Urothelium cell line (cell line): ENCODE measurements around the gene AKR1A1.
"Not testable (repeated sequence)": the region's sequence is repeated elsewhere in the genome, so short reads cannot be mapped to it uniquely, and the experiment has no call there.

Experiments used
- DNase-seq: peaks from one replicate; pipeline ENCODE4 v3.0.0; 2011; ENCODE audit warnings: low spot score, mixed read lengths
- FAIRE-seq: peaks from 2 replicates; lab custom pipeline; 2011; peaks lifted over from hg19 to GRCh38; lab: Jason Lieb, UNC

The AKR1A1 gene

DNA sequence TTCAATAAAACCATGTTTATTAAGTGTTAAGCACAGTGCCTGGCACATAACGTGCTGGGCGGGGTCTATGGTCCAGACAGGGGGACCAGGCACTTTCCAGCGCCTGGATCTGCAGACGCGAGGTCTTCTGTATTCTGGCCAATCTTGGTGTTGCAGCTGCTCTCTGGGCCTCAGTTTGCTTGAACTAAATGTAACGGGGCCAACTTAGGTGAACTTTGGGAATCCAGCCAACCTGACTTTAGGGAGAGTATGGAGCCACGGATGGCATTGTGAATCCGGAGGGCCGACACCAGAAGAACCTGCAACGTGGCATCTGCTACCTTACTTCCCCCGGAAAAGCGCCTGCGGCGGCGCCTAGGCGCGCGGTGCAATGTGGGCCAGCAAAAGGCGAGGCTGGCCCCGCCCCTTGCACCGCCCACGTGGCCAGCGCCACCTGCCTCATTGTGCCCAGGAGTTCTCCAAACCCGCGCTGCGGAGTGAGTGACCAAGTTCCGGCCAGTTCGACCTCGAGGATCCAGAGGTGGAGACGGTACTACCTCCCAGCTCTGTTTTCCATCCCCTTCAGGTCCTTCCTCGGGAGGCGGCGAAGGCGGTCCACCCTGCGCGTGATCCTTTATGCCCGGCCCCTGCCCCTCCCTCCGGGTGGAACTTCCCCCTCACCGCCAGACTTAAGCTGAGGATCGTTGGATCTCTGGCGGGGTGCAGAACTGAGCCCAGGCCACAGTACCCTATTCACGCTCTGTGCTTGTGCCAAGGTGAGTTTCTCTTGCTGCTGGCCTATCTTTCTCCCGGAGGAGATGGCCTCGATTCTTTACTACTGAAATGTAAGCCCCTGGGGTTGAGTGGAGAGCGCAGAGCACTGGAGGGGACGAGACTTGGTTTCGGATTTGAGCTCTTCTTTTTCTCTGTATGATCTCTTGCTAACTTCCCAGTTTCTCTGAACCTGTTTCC, at the start of gene AKR1A1:
Gene AKR1A1, plus strand, starts transcription at position 426 of the 951 bp plus-strand sequence. CDS start 10,969 bp downstream, outside the sequence.
- peak; percentile 85 for FAIRE-seq
- peak; percentile 97 for DNase-seq

DNA sequence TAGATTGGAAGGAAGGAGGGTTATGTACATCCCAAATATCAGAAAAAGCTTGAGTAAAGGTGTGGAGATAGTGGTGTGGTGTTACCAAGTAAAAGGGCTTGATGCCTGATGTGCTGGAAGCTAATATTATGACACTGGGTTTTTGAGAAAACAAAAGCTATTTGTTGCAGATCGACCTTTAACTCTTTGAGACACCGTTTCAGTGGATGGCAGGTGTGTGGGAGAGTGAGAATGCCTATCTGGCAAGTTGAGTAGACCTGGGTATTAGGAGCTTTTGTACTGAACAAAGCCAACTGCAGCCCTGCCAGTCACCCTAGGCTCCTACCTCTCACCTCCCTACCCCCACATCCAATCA, 49.1 kb upstream of the AKR1A1 start:
- DNase-seq = no peak
- FAIRE-seq = no peak

DNA sequence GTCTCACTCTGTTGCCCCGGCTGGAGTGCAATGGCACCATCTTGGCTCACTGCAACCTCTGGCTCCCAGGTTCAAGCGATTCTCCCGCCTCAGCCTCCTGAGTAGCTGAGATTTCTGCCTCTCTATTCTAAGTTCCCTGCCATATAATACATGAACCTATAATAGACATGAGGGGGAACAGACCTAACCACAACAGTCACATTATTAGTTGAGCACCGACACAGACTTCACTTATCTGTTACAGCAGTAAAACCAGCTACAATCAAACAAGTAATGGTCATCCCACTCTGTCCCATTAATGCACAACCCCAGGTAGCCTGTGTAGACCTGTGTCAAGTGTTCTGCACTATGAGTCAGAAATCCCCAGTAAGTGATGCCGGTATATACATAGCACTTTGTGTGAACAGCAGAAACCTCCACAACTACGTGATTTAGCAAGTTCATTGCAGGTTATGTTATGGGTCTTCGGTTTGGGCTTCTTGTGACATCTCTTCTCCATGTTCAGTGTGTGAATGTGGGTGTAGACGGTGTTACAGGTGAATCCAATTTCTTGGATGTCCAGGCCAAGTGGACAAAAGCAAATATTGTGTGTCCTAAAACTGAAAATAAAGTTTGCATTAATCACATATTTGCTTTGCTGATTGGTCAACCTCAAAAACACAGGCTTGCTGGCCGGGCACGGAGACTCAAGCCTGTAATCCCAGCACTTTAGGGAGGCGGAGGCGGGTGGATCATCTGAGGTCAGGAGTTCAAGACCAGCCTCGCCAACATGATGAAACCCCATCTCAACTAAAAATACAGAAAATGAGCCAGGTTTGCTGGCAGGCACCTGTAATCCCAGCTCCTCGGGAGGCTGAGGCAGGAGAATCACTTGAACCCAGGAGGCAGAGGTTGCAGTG, 46.9 kb upstream of the AKR1A1 start:
- no peak for DNase-seq
- FAIRE-seq = no peak

GRCh38 chr1:45507195-45507594, 43.4 kb upstream of the AKR1A1 start:
- DNase-seq (no peak), FAIRE-seq (peak; percentile 9)

GRCh38 chr1:45507893-45508292, 42.7 kb upstream of the AKR1A1 start:
- no peak for DNase-seq
- FAIRE-seq = peak; percentile 40

DNA sequence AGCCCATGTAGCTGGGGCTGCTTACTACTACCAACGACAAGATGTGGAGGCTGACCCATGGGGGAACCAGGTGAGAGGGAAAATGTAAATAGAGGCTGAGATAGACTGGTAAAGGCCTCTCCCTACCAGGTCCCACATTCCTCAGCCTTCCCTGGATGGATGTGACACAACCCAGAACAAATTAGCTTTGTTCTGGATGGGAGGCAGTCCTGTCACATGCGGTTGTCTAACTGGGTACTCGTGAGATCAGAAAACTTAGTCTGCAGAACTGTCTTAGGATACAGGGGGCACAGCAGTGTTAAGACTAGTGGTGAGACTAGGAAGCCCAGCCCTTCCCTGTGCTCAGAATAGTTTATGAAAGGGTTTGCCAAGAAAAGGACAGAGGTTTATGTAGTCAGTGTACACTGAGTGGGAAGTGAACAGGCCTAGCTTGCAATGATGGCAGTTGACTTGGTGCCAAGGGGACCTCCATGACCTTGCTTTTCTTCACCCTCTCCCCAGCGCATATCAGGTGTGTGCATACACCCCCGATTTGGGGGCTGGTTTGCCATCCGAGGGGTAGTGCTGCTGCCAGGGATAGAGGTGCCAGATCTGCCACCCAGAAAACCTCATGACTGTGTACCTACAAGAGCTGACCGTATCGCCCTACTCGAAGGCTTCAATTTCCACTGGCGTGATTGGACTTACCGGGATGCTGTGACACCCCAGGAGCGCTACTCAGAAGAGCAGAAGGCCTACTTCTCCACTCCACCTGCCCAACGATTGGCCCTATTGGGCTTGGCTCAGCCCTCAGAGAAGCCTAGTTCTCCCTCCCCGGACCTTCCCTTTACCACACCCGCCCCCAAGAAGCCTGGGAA, 42.1 kb upstream of the AKR1A1 start:
- DNase-seq = no peak
- FAIRE-seq = peak; percentile 65

- FAIRE-seq (no peak), DNase-seq (no peak)
These were observed 40.3 kb upstream of the AKR1A1 start for GRCh38 chr1:45510036-45510971.

- no peak for FAIRE-seq
These were observed 39.6 kb upstream of the AKR1A1 start for GRCh38 chr1:45510972-45511527.

DNA sequence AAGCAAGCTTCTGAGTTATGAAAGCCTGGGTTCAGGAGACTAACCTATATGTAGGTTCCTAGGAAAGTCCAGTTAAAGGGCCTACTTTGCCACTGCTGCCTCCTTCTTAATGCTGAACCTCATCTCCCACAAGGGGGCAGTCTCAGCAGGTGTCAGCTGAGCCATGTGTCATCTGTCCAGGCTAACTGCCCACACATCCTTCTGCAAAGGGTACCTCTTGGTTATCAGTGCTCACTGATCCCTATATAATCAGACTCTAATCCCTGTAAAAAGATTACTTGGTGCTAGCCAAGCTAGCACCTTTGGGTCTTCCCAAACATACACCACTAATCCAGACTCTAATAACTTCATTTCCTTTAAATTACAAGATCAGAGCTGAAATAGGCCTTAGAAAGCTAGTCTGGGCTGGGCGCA, 38.0 kb upstream of the AKR1A1 start:
- peak; percentile 74 for DNase-seq
- FAIRE-seq = no peak

More at GRCh38 chr1:45510972-45511527, 39.6 kb upstream of the AKR1A1 start:
- DNase-seq = no peak

GRCh38 chr1:45513532-45514260, 36.9 kb upstream of the AKR1A1 start:
- FAIRE-seq, DNase-seq: not testable (repeated sequence)

GRCh38 chr1:45516036-45516435, 34.6 kb upstream of the AKR1A1 start:
- no peak for DNase-seq
- FAIRE-seq = no peak

GRCh38 chr1:45516465-45516864, 34.2 kb upstream of the AKR1A1 start:
- FAIRE-seq (no peak), DNase-seq (no peak)

- not testable (repeated sequence) for DNase-seq, FAIRE-seq
These were observed 32.3 kb upstream of the AKR1A1 start for GRCh38 chr1:45518366-45518765.

DNA sequence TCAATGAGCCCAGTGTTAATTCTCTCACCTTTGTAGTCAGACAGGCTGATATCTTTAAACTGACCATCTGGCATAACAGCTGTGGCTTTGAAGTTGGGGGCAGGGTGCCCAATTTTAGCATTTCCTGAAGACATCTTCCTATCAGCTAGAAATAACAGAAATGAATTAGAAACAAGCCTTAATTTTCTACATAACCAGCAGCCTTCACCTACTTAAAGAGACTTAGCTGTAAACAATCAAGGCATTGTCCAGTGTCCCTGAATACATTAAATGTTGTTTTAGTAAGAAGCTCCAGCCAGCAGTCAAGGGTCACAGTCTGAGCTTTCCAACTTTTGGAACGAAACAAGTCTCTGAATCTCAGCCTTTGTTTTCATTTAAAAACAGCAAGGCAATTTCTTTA, 31.7 kb upstream of the AKR1A1 start:
- FAIRE-seq (no peak), DNase-seq (no peak)

DNA sequence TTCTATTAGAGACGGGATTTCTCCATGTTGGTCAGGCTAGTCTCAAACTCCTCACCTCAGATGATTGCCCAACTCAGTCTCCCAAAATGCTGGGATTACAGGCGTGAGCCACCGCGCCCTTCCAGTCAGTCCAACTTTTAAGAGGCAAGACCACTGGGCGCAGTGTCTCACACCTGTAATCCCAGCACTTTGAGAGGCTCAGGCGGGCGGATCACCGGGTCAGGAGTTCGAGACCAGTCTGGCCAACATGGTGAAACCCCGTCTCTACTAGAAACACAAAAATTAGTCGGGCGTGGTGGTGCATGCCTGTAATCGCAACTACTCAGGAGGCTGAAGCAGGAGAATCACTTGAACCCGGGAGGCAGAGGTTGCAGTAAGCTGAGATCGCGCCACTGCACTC, 30.9 kb upstream of the AKR1A1 start:
- FAIRE-seq, DNase-seq: not testable (repeated sequence)

GRCh38 chr1:45521413-45522323, 29.0 kb upstream of the AKR1A1 start, which contains the start of gene PRDX1:
Gene PRDX1 (minus strand): TSS chr1:45521884. CDS start chr1:45519043, 2,841 bp downstream.
- DNase-seq = peak; percentile 98
- FAIRE-seq = peak; percentile 75
